Endothelial cell of umbilical vein (primary cell): Measurements from ENCODE around the gene OCIAD2. TPM values are rescaled to one million over a fixed set of nuclear protein-coding genes. Genes with fewer than 3 reads are reported as not detected.

Experiments
- BruUV-seq: library from RNA; stranded (reverse); fragments of 400-500 nt; replicated peaks from 2 replicates; lab custom pipeline; 2021; lab: Mats Ljungman, UMichigan
- CTCF ChIA-PET: fragments of 300-600, 350-600 bp; sonication (Branson Sonifier 250); formaldehyde crosslinking; loops from one replicate; lab custom pipeline; 2021; ENCODE audit warnings: antibody characterized with exemption, inconsistent platforms; lab: Charles Lee
- POLR2A ChIA-PET: fragments of 300-600, 350-600 bp; sonication (Branson Sonifier 250); formaldehyde crosslinking; loops from one replicate; lab custom pipeline; 2021; ENCODE audit warnings: antibody characterized with exemption, inconsistent platforms; lab: Charles Lee
- DNase-seq: peaks from one replicate; pipeline ENCODE4 v3.0.0-alpha.2; 2011; ENCODE audit warnings: low read depth, low spot score
- FAIRE-seq: peaks from 2 replicates; lab custom pipeline; 2011; peaks lifted over from hg19 to GRCh38; lab: Jason Lieb, UNC
- H2AFZ ChIP-seq: 2 replicates; pipeline ENCODE4 v1.6.0; 2012; ENCODE audit warnings: low read depth, low read length, control low read depth, inconsistent platforms
- H3K27ac ChIP-seq: 2 replicates; pipeline ENCODE4 v1.5.1; 2011; ENCODE audit warnings: low read depth, mild to moderate bottlenecking, control low read depth, low read length, moderate library complexity; ENCODE audit not compliant: insufficient read depth
- H3K27me3 ChIP-seq, 2 experiments: 2 replicates each; pipeline versions ENCODE4 v1.6.0 to v1.6.1; 2011; ENCODE audit warnings: low read length in 2 of 2, mixed read lengths in 1 of 2; ENCODE audit not compliant: control insufficient read depth in 2 of 2, insufficient read depth in 2 of 2
- H3K36me3 ChIP-seq, 2 experiments: 2 replicates in 1 of 2; 3 replicates in 1 of 2; pipeline ENCODE4 v1.5.1; 2011; ENCODE audit warnings: low read length in 2 of 2, mild to moderate bottlenecking in 1 of 2, moderate library complexity in 1 of 2; ENCODE audit not compliant: control insufficient read depth in 2 of 2, insufficient read depth in 2 of 2; ENCODE audit errors: extremely low read depth in 1 of 2
- H3K4me1 ChIP-seq: 3 replicates; pipeline ENCODE4 v1.5.1; 2011; ENCODE audit warnings: mild to moderate bottlenecking, low read length; ENCODE audit not compliant: control insufficient read depth, insufficient read depth; ENCODE audit errors: extremely low read depth
- H3K4me2 ChIP-seq: 2 replicates; pipeline ENCODE4 v1.6.1; 2011; ENCODE audit warnings: low read length, control low read depth, mixed read lengths; ENCODE audit not compliant: insufficient read depth
- H3K4me3 ChIP-seq, 3 experiments: fragments of 200-600 bp in 1 of 3; sonication (generic), shearing (Covaris generic) in 1 of 3; replicated peaks in 1 of 3; 2 replicates each; pipeline ENCODE4 v1.5.1; 2011 to 2016; ENCODE audit warnings: control low read depth in 3 of 3, low read length in 3 of 3, mild to moderate bottlenecking in 2 of 3, inconsistent platforms in 1 of 3, low read depth in 1 of 3, moderate library complexity in 1 of 3; ENCODE audit not compliant: insufficient read depth in 1 of 3
- H3K79me2 ChIP-seq: 2 replicates; pipeline ENCODE4 v1.6.0; 2012; ENCODE audit warnings: low read length, inconsistent platforms; ENCODE audit not compliant: control insufficient read depth, insufficient read depth
- H3K9ac ChIP-seq: replicated peaks from 2 replicates; pipeline ENCODE3; 2011; ENCODE audit warnings: low read length, control low read depth; ENCODE audit not compliant: insufficient read depth; ENCODE audit errors: extremely low read depth
- H3K9me1 ChIP-seq: replicated peaks from 3 replicates; pipeline ENCODE4 v1.6.0; 2011; ENCODE audit warnings: mild to moderate bottlenecking, low read length; ENCODE audit not compliant: control insufficient read depth, insufficient read depth; ENCODE audit errors: extremely low read depth
- H3K9me3 ChIP-seq: replicated peaks from 2 replicates; pipeline ENCODE4 v1.5.1; 2012; ENCODE audit warnings: low read length, inconsistent platforms; ENCODE audit not compliant: control insufficient read depth, insufficient read depth
- H4K20me1 ChIP-seq: replicated peaks from 2 replicates; pipeline ENCODE3; 2011; ENCODE audit warnings: mild to moderate bottlenecking, low read length; ENCODE audit not compliant: control insufficient read depth, insufficient read depth; ENCODE audit errors: extremely low read depth
- EZH2 ChIP-seq: IDR thresholded peaks from 2 replicates; pipeline ENCODE4 v1.6.1; 2012; ENCODE audit warnings: borderline replicate concordance, low read depth, mild to moderate bottlenecking, moderate library complexity, low read length, inconsistent platforms; ENCODE audit not compliant: severe bottlenecking
- FOS ChIP-seq: IDR thresholded peaks from 2 replicates; pipeline ENCODE4 v1.6.1; 2011; ENCODE audit warnings: mild to moderate bottlenecking, low read length, moderate library complexity, borderline replicate concordance; ENCODE audit not compliant: insufficient read depth
- GATA2 ChIP-seq: IDR thresholded peaks from 2 replicates; pipeline ENCODE4 v1.7.0; 2011; ENCODE audit warnings: low read depth, mild to moderate bottlenecking, moderate library complexity, mixed read lengths, low read length; ENCODE audit not compliant: insufficient read length, insufficient read depth
- JUN ChIP-seq: IDR thresholded peaks from 2 replicates; pipeline ENCODE4 v1.6.1; 2011; ENCODE audit warnings: borderline replicate concordance, low read depth; ENCODE audit not compliant: insufficient read length, insufficient read depth
- MAX ChIP-seq: IDR thresholded peaks from 2 replicates; pipeline ENCODE4 v1.6.1; 2011; ENCODE audit not compliant: insufficient read depth, insufficient read length
- MYC ChIP-seq: IDR thresholded peaks from one replicate; pipeline ENCODE4 v1.6.1; 2011; ENCODE audit warnings: mild to moderate bottlenecking, low read depth, low read length
- POLR2A ChIP-seq: IDR thresholded peaks from 2 replicates; pipeline ENCODE4 v1.6.1; 2012; ENCODE audit warnings: low read depth, mild to moderate bottlenecking, control low read depth, low read length
- POLR2AphosphoS5 ChIP-seq: IDR thresholded peaks from 2 replicates; pipeline ENCODE4 v1.6.1; 2012; ENCODE audit warnings: low read depth, mild to moderate bottlenecking, control low read depth, low read length, moderate library complexity; ENCODE audit not compliant: insufficient read depth
- dilution Hi-C: fragments of 300-500 bp; cut with MboI; formaldehyde crosslinking; loops from one replicate; pipeline ENCODE4 v1.15.0; 2019; ENCODE audit warnings: low sequenced_read_pairs; ENCODE audit not compliant: extremely low pct_ligation_motif_present
- intact Hi-C: fragments of 100-400 bp; cut with micrococcal nuclease; formaldehyde crosslinking; loops from one replicate; pipeline ENCODE4 v1.10.0; 2022
- polyA plus RNA-seq, 4 experiments: library from polyadenylated mRNA; depleted of rRNA in 3 of 4; stranded (reverse) in 3 of 4; unstranded in 1 of 4; fragments of >200 nt; gene quantifications; 2 replicates each; pipeline versions ENCODE4 v1.2.1 to v1.2.3, GENCODE V29; 2011 to 2012; ENCODE audit warnings: missing spikeins in 1 of 4
- total RNA-seq: library from RNA; stranded (reverse); gene quantifications from 2 replicates; pipeline ENCODE4 v1.2.3, GENCODE V29; 2021
- TF ChIP-seq, protein P1 (sequence below), 2 donors: IDR thresholded peaks; 1 replicate in 1 of 2; 2 replicates in 1 of 2; pipeline ENCODE4 v1.5.1; 2011; ENCODE audit warnings: low read length in 2 of 2, mild to moderate bottlenecking in 2 of 2, moderate library complexity in 2 of 2, control low read depth in 1 of 2, inconsistent platforms in 1 of 2, low read depth in 1 of 2; ENCODE audit not compliant: insufficient read depth in 1 of 2; ENCODE audit errors: extremely low read depth in 1 of 2

OCIAD2 gene
- total and polyA plus RNA-seq, 2 donors (not counting 3 experiments of a cell fraction or from before 2014, with no cell fraction given), result 99.0 to 119 TPM

DNA sequence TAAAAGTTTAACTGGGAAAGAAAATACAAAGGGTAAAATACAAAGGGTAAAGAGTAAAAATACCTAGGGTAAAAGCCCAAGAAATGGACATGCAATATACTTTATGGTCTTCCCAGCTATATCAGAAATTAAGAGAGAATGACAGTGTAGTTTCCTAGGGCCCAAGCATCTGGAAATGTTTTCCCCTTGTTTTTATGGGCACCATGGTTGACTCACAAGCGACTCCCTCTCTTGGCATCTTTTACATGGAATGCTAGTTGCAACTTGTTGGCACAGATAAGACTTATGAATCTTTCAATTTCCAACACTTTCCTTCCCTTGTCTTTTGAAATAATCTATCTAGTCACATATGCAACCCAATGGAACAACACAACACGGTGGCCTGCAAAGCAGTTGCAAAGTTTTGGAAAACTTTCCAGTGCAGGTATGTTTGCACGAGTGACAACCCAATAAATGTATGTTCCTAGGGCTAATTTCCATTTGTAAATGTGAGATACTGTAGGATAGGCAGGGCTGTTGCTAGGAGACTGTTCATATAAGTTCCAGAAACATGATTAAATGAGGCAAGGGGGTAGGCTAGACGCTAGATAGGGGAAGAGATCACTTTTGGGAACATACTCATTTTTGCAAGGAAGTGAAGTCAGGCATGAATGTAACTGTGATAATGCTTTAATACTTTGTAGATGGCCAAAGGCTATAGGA, 43.1 kb upstream of the OCIAD2 start:
- Histone ChIP-seq H3K4me1 (no peaks in the 10 kb centered on the region), H3K36me3 (no peaks in the 10 kb centered on the region), H2AFZ (no peak overlapping the region), H3K4me2 (no peak overlapping the region), H3K9me3 (no peaks in the 10 kb centered on the region), H3K27me3 (peaks cover 0 to 5% of the 10 kb centered on the region in 2 experiments), H3K9me1 (no peaks in the 10 kb centered on the region), H3K4me3 (no peak overlapping the region), H3K79me2 (no peaks in the 10 kb centered on the region), H4K20me1 (no peaks in the 10 kb centered on the region), H3K9ac (no peak overlapping the region), H3K27ac (no peak overlapping the region)
- DNase-seq (no peak), FAIRE-seq (no peak)
- ChIA-PET CTCF (no interaction called here), POLR2A (no interaction called here)
- intact Hi-C loops (no loop called here), dilution Hi-C loops (loop anchor here (25.0 kb wide), 1 partner anchor 112 kb away; the partner anchor contains the start of gene OCIAD1)
- no TSS peak for BruUV-seq
- TF ChIP-seq GATA2, result no peak
- no peak for TF ChIP-seq POLR2A
- TF ChIP-seq JUN, result no peak
- TF ChIP-seq, protein P1, sequence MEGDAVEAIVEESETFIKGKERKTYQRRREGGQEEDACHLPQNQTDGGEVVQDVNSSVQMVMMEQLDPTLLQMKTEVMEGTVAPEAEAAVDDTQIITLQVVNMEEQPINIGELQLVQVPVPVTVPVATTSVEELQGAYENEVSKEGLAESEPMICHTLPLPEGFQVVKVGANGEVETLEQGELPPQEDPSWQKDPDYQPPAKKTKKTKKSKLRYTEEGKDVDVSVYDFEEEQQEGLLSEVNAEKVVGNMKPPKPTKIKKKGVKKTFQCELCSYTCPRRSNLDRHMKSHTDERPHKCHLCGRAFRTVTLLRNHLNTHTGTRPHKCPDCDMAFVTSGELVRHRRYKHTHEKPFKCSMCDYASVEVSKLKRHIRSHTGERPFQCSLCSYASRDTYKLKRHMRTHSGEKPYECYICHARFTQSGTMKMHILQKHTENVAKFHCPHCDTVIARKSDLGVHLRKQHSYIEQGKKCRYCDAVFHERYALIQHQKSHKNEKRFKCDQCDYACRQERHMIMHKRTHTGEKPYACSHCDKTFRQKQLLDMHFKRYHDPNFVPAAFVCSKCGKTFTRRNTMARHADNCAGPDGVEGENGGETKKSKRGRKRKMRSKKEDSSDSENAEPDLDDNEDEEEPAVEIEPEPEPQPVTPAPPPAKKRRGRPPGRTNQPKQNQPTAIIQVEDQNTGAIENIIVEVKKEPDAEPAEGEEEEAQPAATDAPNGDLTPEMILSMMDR (IDR thresholded peaks at IDR 0.05; ENCODE audit: extremely low read depth in 1 of 2, insufficient read depth in 1 of 2, low read depth in 1 of 2, low read length in 2 of 2), result no peak
- TF ChIP-seq FOS, result no peak
- no peak for TF ChIP-seq MYC
- TF ChIP-seq POLR2AphosphoS5, result no peak
- no peak for TF ChIP-seq EZH2
- no peak for TF ChIP-seq MAX
